HFF-Myc (cell line): ENCODE results near the gene DCPS.
"Not testable (repeated sequence)": the region's sequence is repeated elsewhere in the genome, so short reads cannot be mapped to it uniquely, and the experiment has no call there.

ENCODE experiments used
- DNase-seq: peaks from one replicate; pipeline ENCODE4 v3.0.0-alpha.2; 2011; ENCODE audit warnings: low read depth; ENCODE audit errors: extremely low read depth
- H3K4me3 ChIP-seq: replicated peaks from 2 replicates; pipeline ENCODE4 v1.5.1; 2011; ENCODE audit warnings: low read depth, mild to moderate bottlenecking, control low read depth, low read length
- TF ChIP-seq, protein P1 (sequence below): IDR thresholded peaks from 2 replicates; pipeline ENCODE4 v1.5.1; 2012; ENCODE audit warnings: mild to moderate bottlenecking, low read depth, low read length, control low read depth; ENCODE audit errors: missing control alignments

Gene DCPS

DNA sequence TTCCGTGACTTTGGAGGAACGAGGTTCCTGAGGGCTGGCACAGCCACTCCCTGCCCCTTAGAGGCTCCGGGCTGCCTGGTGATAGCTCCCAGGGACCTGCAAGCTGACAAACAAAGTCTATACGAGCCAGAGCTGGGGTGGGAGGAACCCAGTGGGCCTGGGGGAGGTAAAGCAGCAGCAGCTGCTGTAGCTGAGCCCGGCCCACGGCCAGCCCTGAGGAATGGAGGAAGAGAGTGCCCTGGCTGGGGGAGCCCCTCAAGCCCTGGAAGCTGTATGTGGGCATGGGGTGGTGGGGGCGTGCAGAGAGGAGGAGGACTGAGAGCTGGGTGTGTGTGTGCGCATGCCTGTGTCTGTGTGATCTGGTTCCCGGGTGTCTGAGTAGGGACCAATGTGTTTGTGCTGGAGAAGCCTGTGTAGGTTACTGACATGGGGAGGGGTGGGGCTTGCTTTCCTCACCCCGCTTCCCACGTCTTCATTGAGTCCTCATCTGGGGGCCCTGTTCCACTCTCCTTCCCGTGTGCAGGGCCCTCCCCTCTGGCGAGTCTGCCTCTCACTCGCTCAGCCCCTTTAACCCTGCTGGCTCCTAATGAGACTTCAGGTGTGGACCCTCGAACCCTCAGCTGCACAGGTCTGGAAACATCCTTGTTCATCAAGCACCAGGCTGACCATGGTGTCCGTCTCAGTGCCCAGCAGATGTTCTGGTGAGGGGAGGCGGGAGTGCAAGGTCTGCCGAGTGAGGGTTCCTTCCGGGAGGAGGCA is 62.4 kb downstream of the DCPS start:
- TF ChIP-seq, protein P1, sequence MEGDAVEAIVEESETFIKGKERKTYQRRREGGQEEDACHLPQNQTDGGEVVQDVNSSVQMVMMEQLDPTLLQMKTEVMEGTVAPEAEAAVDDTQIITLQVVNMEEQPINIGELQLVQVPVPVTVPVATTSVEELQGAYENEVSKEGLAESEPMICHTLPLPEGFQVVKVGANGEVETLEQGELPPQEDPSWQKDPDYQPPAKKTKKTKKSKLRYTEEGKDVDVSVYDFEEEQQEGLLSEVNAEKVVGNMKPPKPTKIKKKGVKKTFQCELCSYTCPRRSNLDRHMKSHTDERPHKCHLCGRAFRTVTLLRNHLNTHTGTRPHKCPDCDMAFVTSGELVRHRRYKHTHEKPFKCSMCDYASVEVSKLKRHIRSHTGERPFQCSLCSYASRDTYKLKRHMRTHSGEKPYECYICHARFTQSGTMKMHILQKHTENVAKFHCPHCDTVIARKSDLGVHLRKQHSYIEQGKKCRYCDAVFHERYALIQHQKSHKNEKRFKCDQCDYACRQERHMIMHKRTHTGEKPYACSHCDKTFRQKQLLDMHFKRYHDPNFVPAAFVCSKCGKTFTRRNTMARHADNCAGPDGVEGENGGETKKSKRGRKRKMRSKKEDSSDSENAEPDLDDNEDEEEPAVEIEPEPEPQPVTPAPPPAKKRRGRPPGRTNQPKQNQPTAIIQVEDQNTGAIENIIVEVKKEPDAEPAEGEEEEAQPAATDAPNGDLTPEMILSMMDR: no peak
- no peak overlapping the region for H3K4me3 ChIP-seq
- no peak for DNase-seq

DNA sequence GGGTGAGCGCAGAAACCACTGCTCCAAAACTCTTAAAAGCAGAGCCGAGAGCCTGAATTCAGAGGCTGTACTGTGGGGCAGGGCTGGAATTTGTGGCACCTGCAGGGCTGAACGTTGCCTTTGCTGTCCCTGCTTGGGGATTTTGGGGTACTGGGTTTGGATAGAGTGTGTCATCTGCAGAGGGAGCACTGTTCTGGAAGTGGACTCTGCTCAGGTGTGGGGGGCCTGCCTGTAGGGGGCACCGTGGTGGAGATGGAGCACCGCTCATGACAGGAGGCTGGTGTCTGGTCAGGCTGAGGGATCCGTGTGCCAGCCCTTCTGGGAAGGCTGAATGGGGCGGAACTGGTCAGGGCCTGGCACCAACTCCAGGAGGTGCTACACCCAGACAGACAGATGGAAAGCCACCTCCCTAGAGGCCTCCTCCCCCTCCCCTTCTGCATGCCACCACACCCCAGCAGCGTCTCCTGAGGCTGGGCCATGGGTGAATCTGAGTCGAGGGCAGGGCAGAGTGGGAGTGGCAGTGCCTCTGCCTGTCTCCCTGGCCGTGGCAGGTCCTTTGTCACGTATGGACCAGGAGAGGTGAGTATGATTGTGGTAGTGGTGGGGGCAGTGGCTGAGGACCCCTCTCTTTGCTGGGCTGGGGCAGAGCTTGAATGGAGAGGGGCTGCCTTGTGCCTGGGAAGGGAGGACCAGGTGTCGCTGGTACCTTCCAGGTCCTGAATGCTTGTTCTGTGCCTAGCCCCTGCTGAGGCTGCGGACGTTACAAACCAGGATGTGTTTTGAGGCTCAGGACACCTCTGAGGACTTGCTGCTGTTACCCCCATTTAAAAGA is 63.2 kb downstream of the DCPS start:
- not testable (repeated sequence) for H3K4me3 ChIP-seq, DNase-seq

- not testable (repeated sequence) for DNase-seq, H3K4me3 ChIP-seq
These were observed 63.9 kb downstream of the DCPS start for GRCh38 chr11:126367806-126368205.

- not testable (repeated sequence) for H3K4me3 ChIP-seq, DNase-seq
These were observed 64.7 kb downstream of the DCPS start for GRCh38 chr11:126368336-126369119.

DNA sequence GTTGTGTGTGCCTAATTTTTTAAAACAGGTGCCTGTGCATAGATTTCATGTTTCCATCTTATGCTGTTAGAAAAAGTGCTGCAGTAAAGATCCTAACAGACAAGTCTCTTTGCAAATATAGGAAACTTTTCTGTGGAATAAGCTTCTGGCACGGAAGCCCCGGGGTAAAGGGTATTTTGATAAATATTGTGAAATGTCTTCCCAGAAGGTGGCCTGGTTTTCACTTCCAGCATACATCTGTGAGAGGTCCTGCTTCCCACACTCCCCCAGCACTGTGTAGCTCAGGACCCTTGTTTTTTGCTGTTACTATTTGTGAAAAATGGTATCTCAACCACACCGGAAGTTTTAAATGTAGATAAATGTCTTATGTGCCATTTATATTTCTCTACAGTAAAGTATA is 66.2 kb downstream of the DCPS start:
- no peak overlapping the region for H3K4me3 ChIP-seq
- no peak for DNase-seq
- TF ChIP-seq, protein P1: no peak

DNA sequence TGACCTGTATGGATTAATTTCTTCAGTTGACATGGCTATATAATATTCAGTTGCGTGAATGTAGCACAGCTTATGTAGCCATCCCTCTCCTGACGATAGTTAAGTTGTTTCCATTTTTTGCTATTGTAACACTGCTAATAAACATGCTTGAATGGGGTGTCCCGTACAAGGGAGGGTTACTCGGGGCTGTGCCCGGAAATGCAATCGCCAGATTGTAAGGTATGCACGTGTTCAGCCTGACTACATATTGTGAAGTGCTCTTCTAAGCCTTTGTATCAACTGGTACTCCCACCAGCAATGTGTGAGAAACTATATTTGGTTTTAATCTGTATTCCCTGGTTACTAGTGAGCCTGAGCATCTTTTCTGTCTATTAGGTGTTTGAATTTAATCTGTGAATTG is 67.7 kb downstream of the DCPS start:
- no peak for DNase-seq
- TF ChIP-seq, protein P1: no peak
- no peak overlapping the region for H3K4me3 ChIP-seq

DNA sequence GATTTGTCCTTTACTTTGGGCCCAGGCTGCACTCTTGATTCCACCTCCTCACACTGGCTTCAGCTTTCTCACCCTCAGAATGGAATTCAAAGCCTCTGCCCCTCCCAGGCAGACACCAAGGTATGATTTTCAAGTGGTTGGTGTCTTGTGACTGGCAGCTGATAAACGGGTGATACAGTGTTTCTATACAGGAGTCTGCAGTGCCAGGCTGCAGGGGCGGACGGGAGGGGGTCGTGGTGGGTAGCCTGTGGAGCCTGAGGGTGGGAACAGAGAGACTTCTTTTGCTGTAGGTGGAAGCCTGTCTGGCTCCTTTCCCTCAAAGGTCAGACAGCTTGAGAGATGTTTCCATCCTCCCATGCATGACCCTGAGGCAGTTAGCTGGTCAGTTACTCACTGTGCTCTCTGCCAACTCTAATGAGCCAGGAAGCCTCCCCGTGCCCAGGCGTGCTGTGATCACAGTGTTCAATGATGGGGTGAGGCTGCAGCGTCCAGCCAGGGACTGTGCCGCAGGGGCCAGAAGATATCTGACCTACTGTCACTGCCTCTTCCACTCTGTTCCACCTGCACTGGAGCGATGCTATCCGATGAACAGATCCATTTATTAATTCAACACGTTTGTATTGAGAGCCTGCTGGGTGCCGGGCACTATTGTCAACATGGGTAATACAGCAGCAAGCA is 69.7 kb downstream of the DCPS start:
- H3K4me3 ChIP-seq, DNase-seq: not testable (repeated sequence)

DNA sequence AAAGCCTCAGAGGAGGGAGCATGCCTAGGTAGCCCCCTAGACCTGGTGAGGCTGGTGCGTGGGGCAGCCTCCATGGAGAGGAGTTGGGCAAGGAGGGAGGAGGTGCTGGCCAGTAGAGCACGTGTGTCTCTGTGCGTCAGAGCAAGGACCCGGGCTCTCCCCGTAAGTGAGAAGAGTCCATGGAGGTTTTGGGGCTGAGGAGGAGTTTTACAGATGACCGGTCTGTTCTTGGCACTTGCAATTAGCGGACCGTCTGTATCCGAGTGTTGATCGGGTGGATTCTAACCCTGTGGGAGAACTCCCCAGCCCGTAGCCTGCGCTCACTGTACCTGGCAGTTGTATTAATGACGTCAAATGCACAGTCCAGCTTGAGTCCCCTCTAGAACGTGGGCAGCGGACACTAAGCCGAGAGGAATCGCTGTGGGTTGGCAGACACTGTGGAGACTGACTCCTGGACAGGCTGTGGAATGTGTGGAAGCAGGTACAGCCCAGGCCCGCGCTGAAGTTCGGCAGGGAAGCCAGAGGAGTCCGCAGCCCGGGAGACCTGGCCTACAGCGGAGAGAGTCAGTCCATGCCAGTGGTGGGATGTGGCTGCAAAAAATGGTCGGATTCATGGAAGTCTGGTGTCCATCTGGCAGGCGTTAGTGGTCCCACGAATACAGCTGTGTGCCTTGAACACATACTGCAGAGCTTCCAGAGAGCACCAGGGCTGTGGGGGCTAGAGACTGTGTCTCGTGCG is 70.9 kb downstream of the DCPS start:
- not testable (repeated sequence) for H3K4me3 ChIP-seq, DNase-seq
